Muscle of leg (tissue), 11 donors: ENCODE data around the gene CENATAC. TPM values are rescaled to one million over a fixed set of nuclear protein-coding genes. Genes with fewer than 3 reads are reported as not detected.

Experiments used
- DNase-seq: peaks from one replicate; pipeline ENCODE4 v3.0.0; 2013
- H3K27ac ChIP-seq: one replicate; pipeline ENCODE4 v1.5.1; 2013; ENCODE audit warnings: mild to moderate bottlenecking, low read length, control low read depth
- H3K27me3 ChIP-seq: one replicate; pipeline ENCODE4 v1.6.1; 2013; ENCODE audit warnings: low read length; ENCODE audit not compliant: control insufficient read depth, insufficient read depth
- H3K36me3 ChIP-seq: one replicate; pipeline ENCODE4 v1.6.1; 2013; ENCODE audit warnings: low read length; ENCODE audit not compliant: control insufficient read depth, insufficient read depth
- H3K4me1 ChIP-seq: one replicate; pipeline ENCODE4 v1.6.1; 2013; ENCODE audit warnings: low read length; ENCODE audit not compliant: control insufficient read depth, insufficient read depth
- H3K4me3 ChIP-seq: one replicate; pipeline ENCODE4 v1.5.1; 2013; ENCODE audit warnings: low read length, control low read depth
- H3K9me3 ChIP-seq: replicated peaks from 2 replicates; pipeline ENCODE4 v1.6.1; 2013; ENCODE audit warnings: low read depth, low read length; ENCODE audit not compliant: control insufficient read depth
- WGBS: methylation state at CpG from one replicate; pipeline ENCODE4 v1.1.5; 2013; ENCODE audit warnings: missing lambda C conversion rate; ENCODE audit not compliant: insufficient coverage; 5-methylcytosine and 5-hydroxymethylcytosine counted together
- polyA plus RNA-seq, 8 donors: library from polyadenylated mRNA; unstranded; fragments of 120-200 nt; gene quantifications; one replicate each; pipeline versions ENCODE4 v1.2.1 to v1.2.3, GENCODE V29; 2013; ENCODE audit warnings: inconsistent platforms in 1 of 8, low replicate concordance in 1 of 8; ENCODE audit not compliant: insufficient read length in 8 of 8, insufficient read depth in 1 of 8
- total RNA-seq: library from RNA; stranded (reverse); fragments of 120-200 nt; gene quantifications from one replicate; pipeline ENCODE4 v1.2.4, GENCODE V29; 2013

Gene CENATAC
- total and polyA plus RNA-seq, 9 donors = 8.5 to 25.0 (median 12.5) TPM

DNA sequence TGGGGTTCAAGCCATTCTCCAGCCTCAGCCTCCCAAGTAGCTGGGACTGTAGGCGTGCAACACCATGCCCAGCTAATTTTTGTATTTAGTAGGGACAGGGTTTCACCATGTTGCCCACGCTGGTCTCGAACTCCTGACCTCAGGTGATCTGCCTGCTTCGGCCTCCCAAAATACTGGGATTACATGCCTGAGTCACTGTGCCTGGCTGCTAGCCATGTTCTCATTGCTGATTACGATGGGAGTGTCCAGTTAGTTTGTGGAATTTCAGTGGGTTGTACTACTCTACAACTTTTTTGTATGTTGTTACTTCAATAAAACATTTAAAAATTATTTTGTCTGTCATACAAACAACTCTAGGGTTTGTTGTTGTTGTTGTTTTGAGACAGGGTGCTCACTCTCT lies 64.8 kb downstream of the CENATAC start:
- no peak overlapping the region for H3K27ac ChIP-seq
- DNase-seq = no peak

DNA sequence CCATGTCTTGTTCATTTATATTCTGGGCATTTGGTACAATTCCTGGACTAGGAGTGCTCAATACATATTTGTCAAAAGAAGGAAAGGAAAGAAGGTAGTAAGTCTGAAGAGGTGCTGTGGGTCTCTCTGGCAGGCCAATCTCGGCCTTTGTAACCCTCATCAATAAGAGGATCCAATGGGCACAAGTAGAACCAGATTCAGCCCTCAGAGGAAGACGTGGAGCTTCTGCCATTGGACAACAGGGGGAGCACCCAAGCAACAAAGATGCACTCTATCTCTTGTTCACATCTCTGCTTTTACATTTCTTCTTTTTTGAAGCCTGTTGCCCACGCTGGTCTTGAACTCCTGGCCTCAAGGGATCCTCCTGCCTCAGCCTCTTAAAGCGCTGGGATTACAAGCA lies 67.4 kb downstream of the CENATAC start:
- no peaks in the 10 kb centered on the region for H3K27me3 ChIP-seq
- H3K9me3 ChIP-seq = no peaks in the 10 kb centered on the region
- no peak overlapping the region for H3K27ac ChIP-seq
- no peak for DNase-seq
- 40% methylated on average over 4 of the region's 4 CpGs for WGBS
- H3K36me3 ChIP-seq = peaks cover 11% of the 10 kb centered on the region
- H3K4me3 ChIP-seq = no peak overlapping the region
- H3K4me1 ChIP-seq = peaks cover 12% of the 10 kb centered on the region

More for the DNA sequence above, 64.8 kb downstream of the CENATAC start:
- H3K4me1 ChIP-seq = peaks cover 12% of the 10 kb centered on the region
- H3K9me3 ChIP-seq = no peaks in the 10 kb centered on the region
- no peaks in the 10 kb centered on the region for H3K27me3 ChIP-seq
- no peaks in the 10 kb centered on the region for H3K36me3 ChIP-seq
- H3K4me3 ChIP-seq = no peak overlapping the region
- WGBS = 81% methylated on average over 3 of the region's 5 CpGs

Other genes with a start within 250 kb of the CENATAC start
- gene DDX6, start 207.0 kb upstream of the CENATAC start, total RNA-seq = 91.4 TPM
- gene DDX6, start 207.0 kb upstream of the CENATAC start, polyA plus RNA-seq = 10 to 100 TPM; 56.4 to 89.3 (median 70.5) TPM
- gene CXCR5, start 114.2 kb upstream of the CENATAC start, total RNA-seq = under 0.01 TPM
- under 1 TPM in 2 of 8 donors, not detected in 6; 0.07 to 0.14 TPM for gene CXCR5, start 114.2 kb upstream of the CENATAC start, polyA plus RNA-seq
- gene BCL9L, start 72.2 kb upstream of the CENATAC start, total RNA-seq = 24.6 TPM
- 100 to 1,000 TPM in 1 of 8 donors, 10 to 100 TPM in 7; 43.3 to 102 (median 66.8) TPM for gene BCL9L, start 72.2 kb upstream of the CENATAC start, polyA plus RNA-seq
- gene UPK2, start 41.8 kb upstream of the CENATAC start, total RNA-seq = 0.09 TPM
- 1 to 10 TPM in 5 of 8 donors, under 1 TPM in 3; 0.65 to 3.5 (median 1.0) TPM for gene UPK2, start 41.8 kb upstream of the CENATAC start, polyA plus RNA-seq
- gene FOXR1, start 26.4 kb upstream of the CENATAC start, total RNA-seq = not detected
- gene FOXR1, start 26.4 kb upstream of the CENATAC start, polyA plus RNA-seq = not detected
- 2,660 TPM for gene RPS25, start 20.2 kb downstream of the CENATAC start, total RNA-seq
- gene RPS25, start 20.2 kb downstream of the CENATAC start, polyA plus RNA-seq = 1,000 to 10,000 TPM; 1,606 to 2,037 (median 1,827) TPM
- gene TRAPPC4, start 20.6 kb downstream of the CENATAC start, total RNA-seq = 48.7 TPM
- 10 to 100 TPM; 41.9 to 56.3 (median 46.9) TPM for gene TRAPPC4, start 20.6 kb downstream of the CENATAC start, polyA plus RNA-seq
- gene SLC37A4, start 32.7 kb downstream of the CENATAC start, total RNA-seq = 5.7 TPM
- 10 to 100 TPM in 6 of 8 donors, 1 to 10 TPM in 2; 8.9 to 18.4 (median 11.1) TPM for gene SLC37A4, start 32.7 kb downstream of the CENATAC start, polyA plus RNA-seq
- gene HYOU1, start 59.1 kb downstream of the CENATAC start, total RNA-seq = 30.1 TPM
- 10 to 100 TPM; 35.3 to 64.0 (median 47.2) TPM for gene HYOU1, start 59.1 kb downstream of the CENATAC start, polyA plus RNA-seq
- 19.9 TPM for gene VPS11, start 69.7 kb downstream of the CENATAC start, total RNA-seq
- gene VPS11, start 69.7 kb downstream of the CENATAC start, polyA plus RNA-seq = 10 to 100 TPM; 29.1 to 32.1 (median 30.3) TPM
- gene HMBS, start 86.7 kb downstream of the CENATAC start, total RNA-seq = 3.8 TPM
- 10 to 100 TPM; 20.0 to 26.3 (median 22.6) TPM for gene HMBS, start 86.7 kb downstream of the CENATAC start, polyA plus RNA-seq
- 11.8 TPM for gene DPAGT1, start 103.7 kb downstream of the CENATAC start, total RNA-seq
- gene DPAGT1, start 103.7 kb downstream of the CENATAC start, polyA plus RNA-seq = 10 to 100 TPM; 23.9 to 35.0 (median 30.4) TPM
- 4.3 TPM for gene C2CD2L, start 109.2 kb downstream of the CENATAC start, total RNA-seq
- gene C2CD2L, start 109.2 kb downstream of the CENATAC start, polyA plus RNA-seq = 1 to 10 TPM; 6.6 to 9.4 (median 7.6) TPM
- gene HINFP, start 123.4 kb downstream of the CENATAC start, total RNA-seq = 15.5 TPM
- gene HINFP, start 123.4 kb downstream of the CENATAC start, polyA plus RNA-seq = 10 to 100 TPM; 17.0 to 22.8 (median 17.5) TPM
- 0.13 TPM for gene ABCG4, start 150.9 kb downstream of the CENATAC start, total RNA-seq
- under 1 TPM; 0.18 to 0.60 (median 0.28) TPM for gene ABCG4, start 150.9 kb downstream of the CENATAC start, polyA plus RNA-seq
- 10.2 TPM for gene NLRX1, start 170.6 kb downstream of the CENATAC start, total RNA-seq
- 10 to 100 TPM; 10.5 to 13.8 (median 11.9) TPM for gene NLRX1, start 170.6 kb downstream of the CENATAC start, polyA plus RNA-seq
- gene NHERF4, start 187.3 kb downstream of the CENATAC start, total RNA-seq = 0.09 TPM
- 1 to 10 TPM in 1 of 8 donors, under 1 TPM in 5, not detected in 2; 0.05 to 2.3 (median 0.10) TPM for gene NHERF4, start 187.3 kb downstream of the CENATAC start, polyA plus RNA-seq
- gene CBL, start 208.2 kb downstream of the CENATAC start, total RNA-seq = 6.0 TPM
- gene CBL, start 208.2 kb downstream of the CENATAC start, polyA plus RNA-seq = 10 to 100 TPM in 6 of 8 donors, 1 to 10 TPM in 2; 8.7 to 15.0 (median 11.9) TPM